ENCODE data around the gene ABCA12.

DNA sequence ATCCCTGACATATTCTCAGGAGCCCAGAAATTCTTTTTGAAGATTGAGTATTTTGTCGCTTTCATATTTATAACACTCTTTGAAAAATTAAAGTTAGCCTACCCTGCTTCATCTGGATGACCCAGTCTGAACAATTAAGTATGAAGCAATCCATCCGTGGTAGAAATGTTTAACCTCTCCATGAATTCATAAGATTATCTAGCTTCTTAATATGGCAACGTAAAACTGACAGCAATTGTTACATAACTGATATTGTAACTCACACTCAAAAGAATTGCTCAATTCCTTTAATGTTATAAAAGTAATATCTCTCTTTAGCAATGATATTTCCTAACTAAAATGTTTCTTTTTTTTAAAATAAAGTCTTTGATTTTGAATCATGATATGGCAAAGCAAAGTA lies 7.2 kb upstream of the ABCA12 start:
- TF ChIP-seq, protein P1, sequence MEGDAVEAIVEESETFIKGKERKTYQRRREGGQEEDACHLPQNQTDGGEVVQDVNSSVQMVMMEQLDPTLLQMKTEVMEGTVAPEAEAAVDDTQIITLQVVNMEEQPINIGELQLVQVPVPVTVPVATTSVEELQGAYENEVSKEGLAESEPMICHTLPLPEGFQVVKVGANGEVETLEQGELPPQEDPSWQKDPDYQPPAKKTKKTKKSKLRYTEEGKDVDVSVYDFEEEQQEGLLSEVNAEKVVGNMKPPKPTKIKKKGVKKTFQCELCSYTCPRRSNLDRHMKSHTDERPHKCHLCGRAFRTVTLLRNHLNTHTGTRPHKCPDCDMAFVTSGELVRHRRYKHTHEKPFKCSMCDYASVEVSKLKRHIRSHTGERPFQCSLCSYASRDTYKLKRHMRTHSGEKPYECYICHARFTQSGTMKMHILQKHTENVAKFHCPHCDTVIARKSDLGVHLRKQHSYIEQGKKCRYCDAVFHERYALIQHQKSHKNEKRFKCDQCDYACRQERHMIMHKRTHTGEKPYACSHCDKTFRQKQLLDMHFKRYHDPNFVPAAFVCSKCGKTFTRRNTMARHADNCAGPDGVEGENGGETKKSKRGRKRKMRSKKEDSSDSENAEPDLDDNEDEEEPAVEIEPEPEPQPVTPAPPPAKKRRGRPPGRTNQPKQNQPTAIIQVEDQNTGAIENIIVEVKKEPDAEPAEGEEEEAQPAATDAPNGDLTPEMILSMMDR (IDR thresholded peaks at IDR 0.05) = no peak
- no peak for TF ChIP-seq POLR2A (IDR thresholded peaks at IDR 0.05)
